Muscle of back (tissue), 10 donors: ENCODE data around the gene CDPF1. TPM values are rescaled to one million over a fixed set of nuclear protein-coding genes. Genes with fewer than 3 reads are reported as not detected.

Experiments
- polyA plus RNA-seq, 10 donors: library from polyadenylated mRNA; unstranded; fragments of 120-200 nt; gene quantifications; one replicate each; pipeline ENCODE4 v1.2.1, GENCODE V29; 2013; ENCODE audit not compliant: insufficient read length in 10 of 10

The CDPF1 gene
- polyA plus RNA-seq, 10 donors = 9.7 to 12.6 (median 11.4) TPM

Other genes with a start within 250 kb of the CDPF1 start
- 10 to 100 TPM; 15.9 to 25.7 (median 20.6) TPM for gene PPARA, start 99.8 kb downstream of the CDPF1 start, polyA plus RNA-seq
- under 1 TPM; 0.19 to 0.64 (median 0.34) TPM for gene PKDREJ, start 13.1 kb upstream of the CDPF1 start, polyA plus RNA-seq
- gene TTC38, start 17.7 kb upstream of the CDPF1 start, polyA plus RNA-seq = 10 to 100 TPM; 14.5 to 22.8 (median 18.1) TPM
- gene GTSE1, start 46.6 kb upstream of the CDPF1 start, polyA plus RNA-seq = 10 to 100 TPM in 4 of 10 donors, 1 to 10 TPM in 6; 6.5 to 15.4 (median 9.0) TPM
- 10 to 100 TPM; 20.2 to 37.8 (median 30.6) TPM for gene TRMU, start 85.4 kb upstream of the CDPF1 start, polyA plus RNA-seq